ENCODE data around the gene MRPS23. TPM values are rescaled to one million over a fixed set of nuclear protein-coding genes. Genes with fewer than 3 reads are reported as not detected.

Gene MRPS23
- total and polyA plus RNA-seq, 2 of the 13 experiments (the other 11 are each of a cell fraction or from before 2014, with no cell fraction given) = 63.2 to 181 TPM

- TF ChIP-seq SOX6 (IDR thresholded peaks at IDR 0.05) (no peak), SOX6 (CRISPR knock-in tag; IDR thresholded peaks at IDR 0.05) (no peak), PRMT3 (CRISPR knock-in tag; IDR thresholded peaks at IDR 0.05; ENCODE audit: borderline replicate concordance, low read depth) (no peak), ZNF230 (CRISPR knock-in tag; IDR thresholded peaks at IDR 0.05) (0 out of 2 replicates have a peak, but pooled peaks have one; percentile 28), HOXA7 (CRISPR knock-in tag; IDR thresholded peaks at IDR 0.05) (no peak), ZNF720 (CRISPR knock-in tag; IDR thresholded peaks at IDR 0.05) (no peak), ZNF501 (CRISPR knock-in tag; IDR thresholded peaks at IDR 0.05) (0 out of 2 replicates have a peak, but pooled peaks have one; percentile 4), CHD2 (IDR thresholded peaks at IDR 0.05; ENCODE audit: low read depth, low read length) (no peak)
These were observed 10.0 kb upstream of the MRPS23 start (continued) for GRCh38 chr17:57859601-57860413.

- no TSS peak for BruUV-seq (replicated peaks)
- WGBS (ENCODE audit: low lambda C conversion rate) = 80% methylated on average over 4 of the region's 5 CpGs
- FAIRE-seq = no peak
These were observed 9.0 kb upstream of the MRPS23 start for GRCh38 chr17:57858838-57859237.

More at GRCh38 chr17:57858838-57859237, 9.0 kb upstream of the MRPS23 start:
- H3K4me3 ChIP-seq (replicated peaks in 1 of 3; ENCODE audit: insufficient read depth in 1 of 3, low read depth in 2 of 3, low read length in 3 of 3) = no peak overlapping the region
- CTCF ChIA-PET (ENCODE audit: low intra/inter-chr PET ratio, low total read pairs) = interaction anchor here (1.3 to 2.9 kb wide), 4 partner anchors 137 to 254 kb away, joined by 7 to 15 read pairs (median 10); no protein-coding TSS in a partner anchor
- H2AFZ ChIP-seq (ENCODE audit: low read length) = no peak overlapping the region
- H3K9me3 ChIP-seq (ENCODE audit: low read length) = no peaks in the 10 kb centered on the region
- H3K9ac ChIP-seq (ENCODE audit: insufficient read depth, low read depth, low read length) = no peak overlapping the region
- DNase-seq (ENCODE audit: low spot score) (no peak), ATAC-seq (no peak)
- H3K4me1 ChIP-seq (ENCODE audit: insufficient read depth, low read length) = peaks cover 73% of the 10 kb centered on the region
- peaks cover 7% of the 10 kb centered on the region for H3K79me2 ChIP-seq (ENCODE audit: insufficient read depth, low read length)
- no peak overlapping the region for H3K27ac ChIP-seq (ENCODE audit: extremely low read length, insufficient read depth, low read length)
- no peaks in the 10 kb centered on the region; a peak in 1 of 5 replicates for H3K27me3 ChIP-seq (ENCODE audit: control insufficient read depth in 1 of 2, insufficient read depth in 2 of 2, low read length in 2 of 2)
- POLR2A ChIA-PET = interaction anchor here (0.9 to 9.4 kb wide), 5 partner anchors 17 to 148 kb away, joined by 3 to 173 read pairs (median 43); partner anchors contain the start of genes SRSF1 and VEZF1
- TF ChIP-seq FOSL2 (CRISPR knock-in tag; IDR thresholded peaks at IDR 0.05) (no peak), AKAP8 (CRISPR knock-in tag; IDR thresholded peaks at IDR 0.05) (no peak), MAFK (conservative IDR thresholded peaks at IDR 0.05 in 1 of 2, IDR thresholded peaks at IDR 0.05 in 1 of 2; ENCODE audit: low read length in 2 of 2) (no peak), PHB2 (IDR thresholded peaks at IDR 0.05; ENCODE audit: partially characterized antibody) (no peak), ZNF777 (CRISPR knock-in tag; IDR thresholded peaks at IDR 0.05) (no peak), CENPBD1 (CRISPR knock-in tag; IDR thresholded peaks at IDR 0.05; ENCODE audit: borderline replicate concordance, low read depth) (no peak), SMARCC2 (IDR thresholded peaks at IDR 0.05) (no peak), ZNF430 (CRISPR knock-in tag; IDR thresholded peaks at IDR 0.05) (no peak), TFDP2 (CRISPR knock-in tag; IDR thresholded peaks at IDR 0.05) (no peak), ZNF891 (CRISPR knock-in tag; IDR thresholded peaks at IDR 0.05) (no peak), MYNN (CRISPR knock-in tag; IDR thresholded peaks at IDR 0.05; ENCODE audit: low read depth) (no peak), ZNF333 (CRISPR knock-in tag; IDR thresholded peaks at IDR 0.05; ENCODE audit: borderline replicate concordance) (no peak), RFX3 (CRISPR knock-in tag; IDR thresholded peaks at IDR 0.05) (no peak), GATAD1 (CRISPR knock-in tag; IDR thresholded peaks at IDR 0.05) (no peak), IKZF5 (CRISPR knock-in tag; IDR thresholded peaks at IDR 0.05) (no peak)
- intact Hi-C loops (cut with micrococcal nuclease; ENCODE audit: unreplicated experiment) = loop anchor here (1.0 kb wide), 1 partner anchor 136 kb away; no protein-coding TSS in a partner anchor
- no peaks in the 10 kb centered on the region for H3K36me3 ChIP-seq (replicated peaks in 1 of 2; ENCODE audit: control insufficient read depth in 1 of 2, insufficient read depth in 2 of 2, low read length in 2 of 2)
- no peaks in the 10 kb centered on the region for H4K20me1 ChIP-seq (ENCODE audit: insufficient read depth, low read length)
- H3K4me2 ChIP-seq (ENCODE audit: low read depth, low read length) = no peak overlapping the region
- in situ Hi-C loops (cut with HindIII; ENCODE audit: extremely low pct_ligation_motif_present, low pct_unique_long_range_greater_than_20kb) = loop anchor here (10.0 kb wide), 1 partner anchor 256 kb away; no protein-coding TSS in a partner anchor

All from HepG2 (cell line).